HG02840 (cell line): ENCODE measurements around the gene ASIC4.

ENCODE experiments used
- ATAC-seq: cut with Tn5 transposase; IDR thresholded peaks from one replicate; pipeline ENCODE4 v1.9.1; 2021; ENCODE audit warnings: mild to moderate bottlenecking, moderate library complexity, moderate number of reproducible peaks; ENCODE audit not compliant: unreplicated experiment, low FRiP score

ASIC4 gene

DNA sequence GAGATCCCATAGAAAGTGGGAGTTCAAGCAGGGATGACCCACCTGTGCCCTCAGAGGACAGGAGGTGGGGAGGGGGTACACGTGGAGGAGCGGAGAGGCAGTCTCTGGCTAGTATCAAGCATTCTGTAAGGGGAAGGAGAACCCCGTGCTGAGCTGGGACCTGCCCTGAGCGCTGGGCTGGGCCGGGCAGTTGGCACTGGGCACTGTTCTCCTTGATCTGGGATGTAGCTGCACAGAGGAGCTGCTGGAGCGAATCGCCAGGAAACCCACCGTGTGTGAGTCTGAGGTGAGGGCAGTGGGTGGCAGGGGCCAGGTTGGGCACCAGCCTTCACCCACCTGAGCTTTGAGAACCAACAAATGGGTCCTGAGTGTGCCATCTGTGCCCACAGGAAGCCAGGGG lies 35.4 kb upstream of the ASIC4 start:
- no peak for ATAC-seq

DNA sequence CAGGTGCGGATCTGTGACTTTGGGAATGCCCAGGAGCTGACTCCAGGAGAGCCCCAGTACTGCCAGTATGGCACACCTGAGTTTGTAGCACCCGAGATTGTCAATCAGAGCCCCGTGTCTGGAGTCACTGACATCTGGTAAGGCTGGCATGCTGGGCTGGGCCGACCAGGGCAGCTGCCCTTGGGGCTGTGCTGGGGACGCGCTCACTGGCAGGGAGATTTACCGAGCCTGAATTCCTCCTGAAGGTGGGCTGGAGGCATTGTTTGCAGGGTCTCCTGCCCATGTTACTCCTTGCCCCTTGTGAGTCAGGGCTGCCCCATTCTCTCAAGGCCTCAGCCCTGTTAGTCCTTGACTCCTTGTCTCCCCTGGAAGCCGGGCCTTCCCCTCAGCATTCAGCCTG lies 34.3 kb upstream of the ASIC4 start:
- ATAC-seq, result no peak

- ATAC-seq, result no peak
Measured at GRCh38 chr2:219482674-219483405, 31.4 kb upstream of the ASIC4 start.

- ATAC-seq, result no peak
Measured at GRCh38 chr2:219483451-219484342, 30.6 kb upstream of the ASIC4 start.

GRCh38 chr2:219484343-219485200 lies 29.7 kb upstream of the ASIC4 start:
- no peak for ATAC-seq

DNA sequence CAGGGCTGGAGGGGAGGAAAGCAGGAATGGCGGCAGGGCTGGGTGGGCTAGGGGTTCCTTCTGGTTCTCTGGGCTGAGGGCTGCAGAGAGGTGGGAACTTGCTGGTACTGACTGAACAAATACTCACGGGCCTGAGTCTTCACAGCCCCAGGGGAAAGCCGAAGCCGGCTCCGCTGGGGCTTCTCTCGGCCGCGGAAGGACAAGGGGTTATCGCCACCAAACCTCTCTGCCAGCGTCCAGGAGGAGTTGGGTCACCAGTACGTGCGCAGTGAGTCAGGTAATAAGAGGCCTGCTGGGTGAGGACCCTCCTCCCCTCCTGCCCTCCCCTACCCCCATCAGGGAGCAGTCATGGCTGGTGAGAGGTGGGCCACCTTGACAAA lies 29.1 kb upstream of the ASIC4 start:
- no peak for ATAC-seq

GRCh38 chr2:219486380-219486959 lies 27.8 kb upstream of the ASIC4 start:
- ATAC-seq, result no peak

DNA sequence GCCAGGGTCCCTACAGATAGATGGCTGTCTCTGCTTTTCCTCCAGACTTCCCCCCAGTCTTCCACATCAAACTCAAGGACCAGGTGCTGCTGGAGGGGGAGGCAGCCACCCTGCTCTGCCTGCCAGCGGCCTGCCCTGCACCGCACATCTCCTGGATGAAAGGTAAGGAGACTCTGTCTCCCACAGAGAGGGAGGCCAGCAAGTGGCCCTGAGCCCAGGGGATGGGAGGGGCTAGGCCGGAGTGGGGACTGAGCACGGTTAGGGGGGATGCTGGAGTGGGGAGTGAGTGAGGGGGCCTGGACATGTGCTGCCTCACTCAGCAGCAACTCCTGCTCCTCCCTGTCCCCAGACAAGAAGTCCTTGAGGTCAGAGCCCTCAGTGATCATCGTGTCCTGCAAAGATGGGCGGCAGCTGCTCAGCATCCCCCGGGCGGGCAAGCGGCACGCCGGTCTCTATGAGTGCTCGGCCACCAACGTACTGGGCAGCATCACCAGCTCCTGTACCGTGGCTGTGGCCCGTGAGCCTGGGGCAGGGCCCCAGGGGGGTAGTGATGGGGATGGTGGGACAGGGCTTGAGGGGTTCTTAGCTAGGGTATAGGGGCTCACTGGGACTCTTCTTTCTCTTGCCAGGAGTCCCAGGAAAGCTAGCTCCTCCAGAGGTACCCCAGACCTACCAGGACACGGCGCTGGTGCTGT lies 26.0 kb upstream of the ASIC4 start:
- ATAC-seq, result no peak

GRCh38 chr2:219488844-219489194 lies 25.5 kb upstream of the ASIC4 start:
- ATAC-seq, result no peak

GRCh38 chr2:219489315-219489714 lies 25.0 kb upstream of the ASIC4 start:
- no peak for ATAC-seq

DNA sequence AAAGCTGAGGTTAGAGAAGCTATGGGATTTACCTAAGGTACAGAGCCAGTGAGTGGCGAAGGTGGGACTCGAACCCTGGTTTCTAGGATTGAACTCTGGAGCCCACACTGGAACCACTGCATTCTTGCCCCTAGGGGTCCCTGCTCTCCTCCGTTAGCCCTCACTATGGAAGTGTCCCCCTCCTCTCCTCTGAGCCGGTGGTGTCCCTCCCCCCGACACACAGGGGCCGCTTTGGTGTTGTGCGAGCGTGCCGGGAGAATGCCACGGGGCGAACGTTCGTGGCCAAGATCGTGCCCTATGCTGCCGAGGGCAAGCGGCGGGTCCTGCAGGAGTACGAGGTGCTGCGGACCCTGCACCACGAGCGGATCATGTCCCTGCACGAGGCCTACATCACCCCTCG lies 24.1 kb upstream of the ASIC4 start:
- no peak for ATAC-seq

DNA sequence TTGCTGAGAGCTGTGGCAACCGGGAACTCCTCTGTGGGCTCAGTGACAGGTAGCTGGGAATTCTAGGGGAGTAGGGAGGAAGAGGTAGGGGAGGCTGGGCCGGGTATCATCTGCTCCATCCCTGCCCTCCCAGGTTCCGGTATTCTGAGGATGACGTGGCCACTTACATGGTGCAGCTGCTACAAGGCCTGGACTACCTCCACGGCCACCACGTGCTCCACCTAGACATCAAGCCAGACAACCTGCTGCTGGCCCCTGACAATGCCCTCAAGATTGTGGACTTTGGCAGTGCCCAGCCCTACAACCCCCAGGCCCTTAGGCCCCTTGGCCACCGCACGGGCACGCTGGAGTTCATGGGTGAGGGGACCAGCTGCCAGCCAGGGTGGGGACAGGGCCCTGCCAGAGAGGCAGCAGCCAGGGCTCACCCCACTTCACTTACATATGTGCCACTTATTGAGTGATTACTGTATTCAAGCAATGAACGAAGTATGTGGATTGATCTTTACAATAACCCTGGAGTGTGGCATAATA lies 23.6 kb upstream of the ASIC4 start:
- ATAC-seq, result no peak

GRCh38 chr2:219491278-219491963 lies 22.9 kb upstream of the ASIC4 start:
- no peak for ATAC-seq

DNA sequence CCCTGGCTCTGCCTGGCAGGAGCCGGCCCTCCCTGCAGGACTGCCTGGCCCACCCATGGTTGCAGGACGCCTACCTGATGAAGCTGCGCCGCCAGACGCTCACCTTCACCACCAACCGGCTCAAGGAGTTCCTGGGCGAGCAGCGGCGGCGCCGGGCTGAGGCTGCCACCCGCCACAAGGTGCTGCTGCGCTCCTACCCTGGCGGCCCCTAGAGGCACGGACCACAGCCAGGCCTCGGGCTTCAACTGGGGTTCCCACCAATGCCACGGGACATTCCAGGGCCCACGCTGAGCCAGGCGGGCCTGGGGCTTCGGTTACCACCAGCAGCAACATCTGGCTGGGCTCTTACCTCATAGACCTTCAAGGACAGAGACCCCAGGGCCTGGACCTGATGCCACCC lies 21.7 kb upstream of the ASIC4 start:
- ATAC-seq, result no peak

DNA sequence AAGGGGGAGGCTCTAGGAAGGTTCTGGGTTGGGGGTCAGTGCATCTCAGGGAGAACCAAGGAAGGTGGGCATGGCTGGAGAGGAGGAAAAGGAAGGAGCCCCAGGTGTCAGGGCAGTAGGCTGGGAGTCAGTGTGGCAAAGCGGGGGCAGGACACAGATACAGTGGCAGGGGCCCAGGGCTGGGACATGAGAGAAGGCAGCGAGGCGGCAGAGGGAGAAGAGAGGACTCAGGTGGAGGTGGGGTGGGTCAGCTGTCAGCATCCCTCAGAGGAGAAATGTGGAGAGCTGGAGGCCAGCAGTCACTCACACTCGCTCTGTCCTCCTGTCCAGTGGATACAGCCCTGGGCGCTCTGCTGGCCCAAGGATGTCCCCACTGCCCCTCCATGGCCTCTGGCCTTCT lies 21.2 kb upstream of the ASIC4 start:
- no peak for ATAC-seq

DNA sequence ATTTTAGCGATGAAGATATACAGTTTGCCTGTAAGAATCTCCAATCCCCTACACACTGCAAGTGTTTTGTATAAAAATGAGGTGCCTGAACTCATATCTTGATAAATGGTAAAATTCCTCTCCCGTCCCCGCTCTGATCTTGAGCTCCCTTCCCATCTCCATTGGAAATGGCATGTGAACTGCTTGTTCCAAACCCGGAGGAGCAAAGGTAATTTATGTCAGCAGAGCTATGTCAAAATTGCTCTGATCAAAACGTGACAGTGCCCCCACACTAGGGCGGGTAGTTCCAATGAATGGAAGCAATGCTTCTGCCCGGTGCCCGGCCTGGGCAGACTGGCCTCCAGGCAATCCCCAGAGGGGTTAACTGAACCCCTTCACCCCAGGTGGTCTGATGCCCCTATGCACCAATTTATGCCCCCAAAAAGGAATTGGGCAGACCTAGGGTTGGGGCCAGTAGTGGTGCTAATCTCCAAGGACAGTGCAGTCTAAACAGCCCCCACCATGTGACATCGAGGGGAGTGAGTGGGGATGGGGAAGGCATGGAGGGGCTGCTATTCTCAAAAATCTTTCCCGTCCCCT lies 19.2 kb upstream of the ASIC4 start:
- ATAC-seq, result no peak

DNA sequence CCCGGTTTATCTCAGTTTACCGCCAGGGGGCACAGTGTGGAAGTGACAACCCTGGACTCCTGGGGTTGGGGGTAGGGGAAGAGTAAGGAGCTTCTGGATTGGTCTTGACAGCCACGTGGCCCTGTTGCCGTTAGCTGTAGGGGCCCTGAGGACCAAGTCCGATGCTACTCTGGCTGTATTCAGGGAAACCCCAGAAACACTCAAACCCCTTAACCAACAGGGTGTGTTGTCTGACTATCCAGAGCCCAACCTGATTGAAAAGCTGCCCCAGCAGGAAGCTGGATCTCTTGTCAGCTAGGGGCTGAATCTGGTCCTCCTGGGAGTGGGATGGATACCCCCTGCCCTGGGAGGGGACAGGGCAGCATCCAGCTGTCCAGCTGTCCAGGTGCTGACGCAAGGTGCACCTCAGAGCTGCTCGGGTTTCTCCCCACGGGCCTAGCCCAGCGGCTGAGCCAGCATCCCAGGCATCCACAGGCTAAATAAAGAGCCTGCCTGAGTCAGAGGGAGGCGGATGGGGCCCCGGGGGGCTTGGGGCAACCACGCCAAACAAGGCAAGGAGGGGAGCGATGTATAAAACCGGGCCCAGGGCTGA lies 18.7 kb upstream of the ASIC4 start:
- ATAC-seq, result no peak

GRCh38 chr2:219496247-219496824 lies 17.9 kb upstream of the ASIC4 start:
- ATAC-seq, result no peak
